RPMI8226 (cell line): ENCODE results near the gene SYCN.
"Not testable (repeated sequence)": the region's sequence is repeated elsewhere in the genome, so short reads cannot be mapped to it uniquely, and the experiment has no call there.

Experiments
- DNase-seq: peaks from one replicate; pipeline ENCODE4 v3.0.0-alpha.2; 2015

Gene SYCN

GRCh38 chr19:39203372-39204341 is at the start of gene SYCN:
Gene SYCN (minus strand): TSS chr19:39204263. CDS start chr19:39204254, 9 bp downstream.
- DNase-seq: no peak

- no peak for DNase-seq
Measured at GRCh38 chr19:39253374-39254149, 49.5 kb upstream of the SYCN start.

DNA sequence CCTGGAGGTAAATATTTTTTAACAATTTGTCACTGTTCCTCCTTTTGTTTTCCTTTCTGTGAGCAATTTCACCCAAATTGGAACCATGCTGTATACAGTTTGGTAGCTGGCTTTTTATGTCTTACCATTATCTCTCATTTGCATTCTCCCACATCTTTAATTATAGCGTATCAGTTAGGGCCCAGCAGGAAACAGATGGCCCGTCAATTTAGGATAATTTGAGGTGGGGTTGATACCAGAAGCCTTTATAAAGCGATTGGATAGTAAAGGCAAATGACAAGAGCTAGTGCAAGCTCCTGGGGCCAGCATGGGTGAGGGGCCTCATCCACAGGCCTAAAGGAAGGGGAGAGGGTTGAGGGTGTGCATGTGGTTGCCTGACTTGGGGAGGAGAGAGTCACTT is 48.4 kb upstream of the SYCN start:
- no peak for DNase-seq

- DNase-seq: no peak
Measured at GRCh38 chr19:39251846-39252245, 47.8 kb upstream of the SYCN start.

- DNase-seq: no peak
Measured at GRCh38 chr19:39251081-39251480, 47.0 kb upstream of the SYCN start.

- DNase-seq: no peak
Measured at GRCh38 chr19:39248806-39249205, 44.7 kb upstream of the SYCN start, which contains the start of gene IFNL4. Gene IFNL4 (minus strand): TSS chr19:39248856.

- no peak for DNase-seq
Measured at GRCh38 chr19:39247701-39248664, 43.9 kb upstream of the SYCN start.

DNA sequence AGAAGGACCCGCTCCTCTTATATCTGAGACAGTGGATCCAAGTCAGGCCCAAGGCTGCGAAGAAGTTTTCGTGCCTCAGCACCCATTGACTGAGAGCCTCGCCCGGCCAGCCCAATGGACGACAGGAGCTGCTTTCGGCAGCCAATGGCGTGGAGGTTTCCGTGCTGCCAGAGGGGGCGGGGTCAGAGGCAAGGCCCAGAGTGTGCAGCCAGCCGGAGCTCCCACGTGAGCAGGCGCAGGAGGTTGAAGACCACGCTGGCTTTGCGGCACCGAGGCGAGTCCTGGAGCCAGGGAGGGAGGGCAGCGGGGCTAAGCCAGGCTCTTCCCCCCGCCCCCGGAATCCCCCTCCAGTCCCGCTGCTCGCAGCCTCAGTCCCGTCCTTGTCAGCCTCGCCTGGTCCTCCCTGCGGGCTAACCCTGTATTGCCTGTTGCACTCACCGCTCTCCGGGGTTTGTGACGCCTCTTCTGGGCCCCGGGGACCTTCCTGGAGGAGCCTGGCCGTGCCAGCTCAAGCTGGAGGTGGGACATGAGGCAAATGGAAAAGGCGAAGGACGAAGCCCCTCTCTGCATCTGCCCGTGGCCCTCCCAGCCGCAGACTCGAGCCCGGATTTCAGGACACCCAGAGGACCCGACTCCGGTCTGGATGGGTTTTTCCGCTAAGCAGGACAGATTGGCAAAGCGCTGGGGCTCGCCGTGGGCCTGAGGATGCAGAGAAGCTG is 43.0 kb upstream of the SYCN start:
- DNase-seq: peak; percentile 10

GRCh38 chr19:39245166-39245565 is 41.1 kb upstream of the SYCN start:
- not testable (repeated sequence) for DNase-seq

GRCh38 chr19:39244410-39245100 is 40.5 kb upstream of the SYCN start, which contains the start of gene IFNL3:
Gene IFNL3 (minus strand): TSS chr19:39245006. CDS start chr19:39244967, 39 bp downstream.
- not testable (repeated sequence) for DNase-seq

DNA sequence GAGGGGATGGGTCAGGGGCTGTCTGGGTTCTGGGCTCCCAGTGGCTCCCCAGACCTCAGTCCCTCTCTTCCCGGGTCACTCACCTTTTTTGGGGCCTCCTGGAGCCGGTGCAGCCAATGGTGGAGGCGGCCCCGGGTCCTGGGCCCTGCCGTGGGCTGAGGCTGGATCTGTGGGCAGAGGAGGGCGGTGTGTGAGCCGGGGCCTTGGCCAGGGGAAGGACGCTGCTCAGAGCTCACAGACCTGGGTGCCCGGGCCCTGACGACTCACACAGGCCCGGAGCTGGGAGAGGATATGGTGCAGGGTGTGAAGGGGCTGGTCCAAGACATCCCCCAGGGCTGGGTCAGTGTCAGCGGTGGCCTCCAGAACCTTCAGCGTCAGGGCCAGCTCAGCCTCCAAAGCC is 39.7 kb upstream of the SYCN start:
- DNase-seq: not testable (repeated sequence)

GRCh38 chr19:39240421-39240820 is 36.4 kb upstream of the SYCN start:
- no peak for DNase-seq

GRCh38 chr19:39238944-39239343 is 34.9 kb upstream of the SYCN start:
- DNase-seq: no peak

- DNase-seq: no peak
Measured at GRCh38 chr19:39238209-39238608, 34.1 kb upstream of the SYCN start.

DNA sequence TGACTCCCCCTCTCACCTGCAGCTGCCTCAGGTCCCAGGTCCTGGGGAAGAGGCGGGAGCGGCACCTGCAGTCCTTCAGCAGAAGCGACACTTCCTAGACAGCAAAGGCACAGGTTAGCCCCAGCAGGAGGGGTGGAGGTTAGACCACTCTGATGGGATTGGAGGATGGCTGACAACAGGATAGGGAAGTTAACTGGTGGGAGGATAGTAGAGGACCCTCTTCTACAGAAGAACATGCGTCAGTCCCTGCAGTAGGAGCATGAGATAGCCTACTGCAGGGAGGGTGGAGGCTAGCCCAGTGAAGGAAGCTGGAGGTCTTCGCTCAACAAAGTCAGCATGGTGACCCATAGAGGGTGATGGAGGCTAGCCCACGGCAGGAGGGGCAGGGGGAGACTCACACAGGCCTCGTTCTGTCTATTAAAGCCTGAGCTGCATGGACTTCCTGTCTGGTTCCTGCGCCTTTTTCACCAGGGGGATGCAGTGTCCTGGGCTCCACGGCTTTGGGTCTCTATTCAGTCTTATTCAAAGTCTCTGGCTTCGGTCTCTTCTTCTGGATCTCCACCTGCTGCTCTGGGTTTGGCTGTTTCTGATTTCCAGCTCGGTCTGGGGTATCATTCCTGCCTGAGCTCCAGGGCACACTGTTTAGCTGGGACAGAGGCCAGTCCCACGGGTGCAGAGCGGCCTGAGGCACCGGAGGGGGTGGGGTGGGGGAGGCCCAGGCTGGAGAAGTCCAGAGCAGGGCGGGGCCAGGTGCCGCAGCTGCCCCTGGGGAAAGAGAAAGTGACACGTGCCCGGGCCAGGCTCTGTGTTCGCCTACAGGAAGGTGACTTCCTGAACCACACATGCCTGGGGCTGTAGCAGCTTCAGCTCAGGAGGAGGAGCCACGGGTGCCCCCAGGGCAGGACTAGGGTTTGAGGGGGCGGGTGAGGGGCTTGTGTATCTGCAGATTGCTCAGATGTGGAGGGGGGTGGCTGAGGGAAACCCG is 33.4 kb upstream of the SYCN start:
- peak; percentile 82 for DNase-seq

DNA sequence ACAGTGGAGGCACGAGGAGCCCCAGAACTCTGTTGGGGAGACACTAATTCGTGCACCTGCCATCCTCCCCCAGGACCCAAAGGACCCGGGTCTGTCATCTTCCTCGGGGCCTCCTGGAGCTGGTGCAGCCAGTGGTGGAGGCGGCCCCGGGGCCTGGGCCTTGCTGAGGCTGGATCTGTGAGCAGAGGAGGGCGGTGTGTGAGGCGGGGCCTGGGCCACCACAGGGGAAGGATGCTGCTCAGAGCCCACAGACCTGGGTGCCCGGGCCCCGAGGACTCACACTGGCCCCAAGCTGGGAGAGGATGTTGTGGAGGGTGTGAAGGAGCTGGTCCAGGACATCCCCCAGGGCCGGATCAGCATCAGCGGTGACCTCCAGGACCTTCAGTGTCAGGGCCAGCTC is 32.5 kb upstream of the SYCN start:
- DNase-seq: no peak

DNA sequence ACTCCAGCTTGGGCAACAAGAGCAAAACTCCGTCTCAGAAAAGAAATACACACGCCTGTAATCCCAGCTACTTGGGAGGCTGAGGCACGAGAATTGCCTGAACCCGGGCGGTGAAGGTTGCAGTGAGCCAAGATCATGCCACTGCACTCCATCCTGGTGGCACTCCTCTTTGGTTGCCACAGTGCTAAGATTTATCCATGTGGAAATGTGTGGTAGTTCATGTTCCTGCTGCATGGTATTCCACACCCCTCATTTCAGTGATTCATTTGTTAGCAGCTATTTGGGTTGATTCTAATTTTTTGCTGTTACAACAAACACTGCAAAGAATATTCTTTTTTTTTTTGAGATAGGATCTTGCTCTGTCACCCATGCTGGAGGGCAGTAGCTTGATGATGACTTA is 28.6 kb upstream of the SYCN start:
- DNase-seq: no peak

DNA sequence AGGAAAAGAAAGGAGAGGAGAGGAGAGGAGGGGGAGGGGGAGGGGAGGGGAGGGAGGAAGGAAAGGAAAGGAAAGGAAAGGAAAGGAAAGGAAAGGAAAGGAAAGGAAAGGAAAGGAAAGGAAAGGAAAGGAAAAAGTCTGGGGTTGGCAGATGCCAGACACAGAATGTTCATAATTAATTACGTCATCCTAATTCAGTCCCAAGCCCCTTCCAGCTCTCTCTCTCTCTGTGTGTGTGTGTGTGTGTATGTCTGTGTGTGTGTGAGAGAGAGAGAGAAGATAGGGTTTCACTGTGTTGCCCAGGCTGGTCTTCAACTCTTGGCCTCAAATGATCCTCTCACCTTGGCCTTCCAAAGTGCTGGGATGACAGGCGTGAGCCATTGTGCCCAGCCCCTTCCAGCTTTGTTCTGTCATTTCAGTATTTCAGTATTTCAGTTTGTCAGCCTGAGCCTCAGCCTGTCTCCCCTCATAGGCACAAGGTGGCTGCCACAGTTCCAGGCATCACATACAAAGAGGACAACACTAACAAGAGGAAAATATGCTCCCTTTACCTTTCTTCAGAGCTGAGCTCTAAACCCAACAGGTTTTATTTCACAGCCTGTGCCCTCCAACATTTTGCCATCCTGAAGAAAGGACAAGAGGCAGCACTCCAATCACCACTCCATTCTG is 26.2 kb upstream of the SYCN start:
- no peak for DNase-seq

- no peak for DNase-seq
Measured at GRCh38 chr19:39224910-39225309, 20.8 kb upstream of the SYCN start.
